ENCODE measurements around the gene PIK3R3. TPM values are rescaled to one million over a fixed set of nuclear protein-coding genes. Genes with fewer than 3 reads are reported as not detected.

Gene PIK3R3
- total RNA-seq (10 to 100 TPM in 2 of 4 donors, 1 to 10 TPM in 2; 6.2 to 11.6 (median 9.4) TPM), polyA plus RNA-seq (1 to 10 TPM; 2.4 to 7.0 (median 3.9) TPM)

- intact Hi-C loops (cut with DNase I) = loop anchor here (2.0 to 5.0 kb wide), 2 partner anchors 95 to 446 kb away; partner anchors contain the start of gene GPBP1L1
- no peaks in the 10 kb centered on the region for H3K9me3 ChIP-seq
- H3K4me3 ChIP-seq = peak within 1 kb of the TSS; percentile 37 to 72 (median 68)
- peak within 1 kb of the TSS; percentile 91 to 94 (median 92) for H3K27ac ChIP-seq
- no peaks in the 10 kb centered on the region for H3K36me3 ChIP-seq
- WGBS, 2 donors = 0% methylated on average over 55 of the region's 55 CpGs
- TF ChIP-seq POLR2A (IDR thresholded peaks at IDR 0.05) (peak; percentile 90 to 94), EP300 (IDR thresholded peaks at IDR 0.05) (no peak), POLR2AphosphoS5 (IDR thresholded peaks at IDR 0.05) (peak; percentile 89 to 98 (median 97))
- TF ChIP-seq, protein P1, sequence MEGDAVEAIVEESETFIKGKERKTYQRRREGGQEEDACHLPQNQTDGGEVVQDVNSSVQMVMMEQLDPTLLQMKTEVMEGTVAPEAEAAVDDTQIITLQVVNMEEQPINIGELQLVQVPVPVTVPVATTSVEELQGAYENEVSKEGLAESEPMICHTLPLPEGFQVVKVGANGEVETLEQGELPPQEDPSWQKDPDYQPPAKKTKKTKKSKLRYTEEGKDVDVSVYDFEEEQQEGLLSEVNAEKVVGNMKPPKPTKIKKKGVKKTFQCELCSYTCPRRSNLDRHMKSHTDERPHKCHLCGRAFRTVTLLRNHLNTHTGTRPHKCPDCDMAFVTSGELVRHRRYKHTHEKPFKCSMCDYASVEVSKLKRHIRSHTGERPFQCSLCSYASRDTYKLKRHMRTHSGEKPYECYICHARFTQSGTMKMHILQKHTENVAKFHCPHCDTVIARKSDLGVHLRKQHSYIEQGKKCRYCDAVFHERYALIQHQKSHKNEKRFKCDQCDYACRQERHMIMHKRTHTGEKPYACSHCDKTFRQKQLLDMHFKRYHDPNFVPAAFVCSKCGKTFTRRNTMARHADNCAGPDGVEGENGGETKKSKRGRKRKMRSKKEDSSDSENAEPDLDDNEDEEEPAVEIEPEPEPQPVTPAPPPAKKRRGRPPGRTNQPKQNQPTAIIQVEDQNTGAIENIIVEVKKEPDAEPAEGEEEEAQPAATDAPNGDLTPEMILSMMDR (IDR thresholded peaks at IDR 0.05) = no peak
- peaks cover 0 to 11% (median 0%) of the 10 kb centered on the region in 3 donors for H3K27me3 ChIP-seq
- H3K4me1 ChIP-seq = peaks cover 0 to 32% (median 15%) of the 10 kb centered on the region in 4 donors
- DNase-seq = peak; percentile 99
These were observed at the start of gene PIK3R3 for GRCh38 chr1:46132529-46133180. Gene PIK3R3, minus strand, starts transcription at chr1:46132629. Its CDS starts 677 bp downstream, at chr1:46131952.

GRCh38 chr1:46181343-46182260 is 49.2 kb upstream of the PIK3R3 start:
- intact Hi-C loops (cut with DNase I) = no loop called here
- Histone ChIP-seq H3K27ac (peak overlapping the region in 1 of 4 donors; percentile 23), H3K27me3 (no peaks in the 10 kb centered on the region), H3K4me3 (no peak overlapping the region), H3K9me3 (no peaks in the 10 kb centered on the region), H3K4me1 (peaks cover 0 to 16% (median 5%) of the 10 kb centered on the region in 4 donors), H3K36me3 (no peaks in the 10 kb centered on the region)
- DNase-seq = no peak
- whole genome bisulfite sequencing, 2 donors = 24 to 60% methylated on average over 10 of the region's 10 CpGs
- TF ChIP-seq POLR2A (IDR thresholded peaks at IDR 0.05) (peak in 1 of 2 donors; percentile 40), POLR2AphosphoS5 (IDR thresholded peaks at IDR 0.05) (no peak)
- TF ChIP-seq, protein P1 (IDR thresholded peaks at IDR 0.05) = no peak

DNA sequence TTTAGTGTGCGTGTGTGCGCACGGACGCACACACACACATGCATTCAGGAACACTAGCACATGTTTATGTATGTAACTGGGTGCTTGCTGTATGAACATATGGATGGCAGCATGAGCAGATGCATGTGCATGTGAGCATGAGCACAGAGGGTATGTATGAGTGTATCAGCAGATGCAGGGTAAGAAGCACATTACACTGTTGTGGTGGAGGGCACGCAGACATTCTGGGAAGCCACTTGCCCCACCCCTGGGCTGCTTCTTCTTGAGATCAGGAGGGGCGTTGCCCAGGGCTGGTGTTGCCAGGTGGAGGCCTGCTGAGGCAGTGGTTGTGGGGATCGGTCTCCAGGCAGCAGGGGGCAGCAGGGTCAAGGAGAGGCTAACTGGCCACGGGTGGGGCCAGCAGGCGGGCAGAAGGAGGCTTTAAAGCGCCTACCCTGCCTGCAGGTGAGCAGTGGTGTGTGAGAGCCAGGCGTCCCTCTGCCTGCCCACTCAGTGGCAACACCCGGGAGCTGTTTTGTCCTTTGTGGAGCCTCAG is 47.7 kb upstream of the PIK3R3 start:
- H3K27me3 ChIP-seq = no peaks in the 10 kb centered on the region
- no peaks in the 10 kb centered on the region for H3K9me3 ChIP-seq
- no peak for TF ChIP-seq POLR2AphosphoS5 (IDR thresholded peaks at IDR 0.05)
- peak in 1 of 2 donors; percentile 69 for TF ChIP-seq POLR2A (IDR thresholded peaks at IDR 0.05)
- no peak for TF ChIP-seq EP300 (IDR thresholded peaks at IDR 0.05)
- TF ChIP-seq, protein P1 (IDR thresholded peaks at IDR 0.05) = peak in 1 of 4 experiments; percentile 39
- 13 to 49% methylated on average over 12 of the region's 12 CpGs for WGBS, 2 donors
- DNase-seq = no peak
- no peak overlapping the region for H3K4me3 ChIP-seq
- H3K27ac ChIP-seq = no peak overlapping the region
- intact Hi-C loops (cut with DNase I) = no loop called here
- peaks cover 0 to 16% (median 5%) of the 10 kb centered on the region in 4 donors for H3K4me1 ChIP-seq
- no peaks in the 10 kb centered on the region for H3K36me3 ChIP-seq

GRCh38 chr1:46179138-46180081 is 47.0 kb upstream of the PIK3R3 start:
- DNase-seq = peak; percentile 92
- no peaks in the 10 kb centered on the region for H3K27me3 ChIP-seq
- peaks cover 0 to 22% (median 12%) of the 10 kb centered on the region in 4 donors for H3K4me1 ChIP-seq
- WGBS, 2 donors = 8 to 14% methylated on average over 10 of the region's 10 CpGs
- no peak overlapping the region for H3K4me3 ChIP-seq
- H3K27ac ChIP-seq = peak overlapping the region in 2 of 4 donors; percentile 5
- TF ChIP-seq EP300 (IDR thresholded peaks at IDR 0.05) = no peak
- peak in 1 of 4 donors; percentile 19 for TF ChIP-seq POLR2AphosphoS5 (IDR thresholded peaks at IDR 0.05)
- TF ChIP-seq, protein P1 (IDR thresholded peaks at IDR 0.05) = peak; percentile 92 to 99 (median 96)
- TF ChIP-seq POLR2A (IDR thresholded peaks at IDR 0.05) = no peak
- no peaks in the 10 kb centered on the region for H3K9me3 ChIP-seq
- intact Hi-C loops (cut with DNase I) = loop anchor here (1.0 kb wide), 1 partner anchor 142 kb away; no protein-coding TSS in a partner anchor
- H3K36me3 ChIP-seq = no peaks in the 10 kb centered on the region
